Psoas muscle (tissue), 8 donors: ENCODE data around the gene DMD. TPM values are rescaled to one million over a fixed set of nuclear protein-coding genes. Genes with fewer than 3 reads are reported as not detected.

Source experiments
- ATAC-seq, 4 donors: fragments of 200-7000 bp; cut with Tn5 transposase; one replicate each; pipeline ENCODE4 v1.9.1; 2020; ENCODE audit warnings: moderate library complexity in 3 of 4, mild to moderate bottlenecking in 2 of 4
- DNase-seq, 2 donors: peaks; one replicate each; pipeline ENCODE4 v3.0.0-alpha.2; 2020
- H3K27ac ChIP-seq: fragments of 200-600 bp; one replicate; pipeline ENCODE4 v1.8.0; 2022
- H3K27me3 ChIP-seq, 3 donors: fragments of 200-600 bp in 1 of 3; one replicate each; pipeline versions ENCODE4 v1.6.1 to v1.8.0; 2013 to 2022; ENCODE audit warnings: low read length in 2 of 3, mild to moderate bottlenecking in 2 of 3, moderate library complexity in 1 of 3; ENCODE audit not compliant: insufficient read depth in 3 of 3
- H3K36me3 ChIP-seq, 2 donors: fragments of 200-600 bp in 1 of 2; one replicate each; pipeline versions ENCODE4 v1.6.1 to v1.8.0; 2013 to 2022; ENCODE audit warnings: low read depth in 1 of 2, mild to moderate bottlenecking in 1 of 2, moderate library complexity in 1 of 2; ENCODE audit not compliant: insufficient read depth in 1 of 2
- H3K4me1 ChIP-seq: fragments of 200-600 bp; one replicate; pipeline ENCODE4 v1.8.0; 2022
- H3K4me3 ChIP-seq: fragments of 200-600 bp; one replicate; pipeline ENCODE4 v1.8.0; 2022; ENCODE audit warnings: mild to moderate bottlenecking
- H3K9me3 ChIP-seq: fragments of 200-600 bp; one replicate; pipeline ENCODE4 v1.8.0; 2022
- WGBS, 3 donors: extraction: QIAGEN DNeasy Blood & Tissue Kit; methylation state at CpG; one replicate each; pipeline versions ENCODE4 v1.1.6 to v1.1.7; 2013; 5-methylcytosine and 5-hydroxymethylcytosine counted together
- intact Hi-C, 2 donors: fragments of 100-400 bp; cut with DNase I; formaldehyde crosslinking; loops; one replicate each; pipeline versions ENCODE4 v1.11.0 to v1.14.2; 2022
- polyA plus RNA-seq, 3 donors: library from polyadenylated mRNA; stranded (reverse); fragments of 200-250 nt; gene quantifications; one replicate each; pipeline ENCODE4 v1.2.3, GENCODE V29; 2013
- total RNA-seq, 4 donors: library from RNA; stranded (reverse); fragmentation: NEBNext Ultra II Directional in 2 of 4; extraction: Animal tissue kit (Norgen Biotek cat#: 25700) in 2 of 4; gene quantifications; one replicate each; pipeline versions ENCODE4 v1.2.1 to v1.2.4, GENCODE V29; 2021 to 2023
- TF ChIP-seq, protein P1 (sequence below): fragments of 200-600 bp; IDR thresholded peaks from one replicate; pipeline ENCODE4 v1.8.0; 2022; ENCODE audit warnings: antibody characterized with exemption
- donor health status: healthy with polysubstance abuse.
- donor health status: DM: no; HTN: no; CAD: no; lungs with moderate emphysema.
- donor health status: Bipolar disorder and iron deficiency.
- donor health status: healthy.
- donor health status: DM: yes; HTN: yes; CAD: no.
- donor health status: DM: no; HTN: no; CAD: no.
- donor health status: DM: no; HTN: no; CAD: no.
- donor health status: DM: yes; HTN: yes; CAD: no.

Gene DMD
- total and polyA plus RNA-seq, 7 donors: 6.8 to 170 (median 86.5) TPM

DNA sequence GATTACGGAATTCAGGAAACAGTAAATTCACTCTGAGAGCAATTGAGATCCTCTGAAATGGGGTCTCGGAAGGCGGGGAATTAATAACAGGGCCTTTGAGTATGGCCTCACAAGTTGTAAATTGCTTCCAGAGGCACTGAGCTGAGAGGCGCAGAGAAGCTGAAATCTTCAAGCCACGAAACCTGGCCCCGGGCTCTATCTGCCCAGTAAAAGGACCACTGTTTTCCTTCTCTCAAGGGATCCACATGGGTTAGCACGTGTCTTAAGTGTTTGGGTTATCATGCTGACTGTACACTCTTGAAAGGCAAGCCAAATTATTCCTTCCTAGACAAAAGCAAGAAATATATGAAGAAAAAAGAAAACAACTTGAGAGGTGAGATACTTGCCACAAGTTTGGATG is 1126.6 kb downstream of the DMD start:
- WGBS, 3 donors: 74 to 88% (median 75%) methylated on average over 7 of the region's 7 CpGs
- Histone ChIP-seq H3K27me3 (no peaks in the 10 kb centered on the region), H3K4me3 (no peak overlapping the region), H3K27ac (no peak overlapping the region), H3K36me3 (no peaks in the 10 kb centered on the region), H3K4me1 (no peaks in the 10 kb centered on the region), H3K9me3 (no peaks in the 10 kb centered on the region)
- DNase-seq (no peak), ATAC-seq (no peak)
- TF ChIP-seq, protein P1, sequence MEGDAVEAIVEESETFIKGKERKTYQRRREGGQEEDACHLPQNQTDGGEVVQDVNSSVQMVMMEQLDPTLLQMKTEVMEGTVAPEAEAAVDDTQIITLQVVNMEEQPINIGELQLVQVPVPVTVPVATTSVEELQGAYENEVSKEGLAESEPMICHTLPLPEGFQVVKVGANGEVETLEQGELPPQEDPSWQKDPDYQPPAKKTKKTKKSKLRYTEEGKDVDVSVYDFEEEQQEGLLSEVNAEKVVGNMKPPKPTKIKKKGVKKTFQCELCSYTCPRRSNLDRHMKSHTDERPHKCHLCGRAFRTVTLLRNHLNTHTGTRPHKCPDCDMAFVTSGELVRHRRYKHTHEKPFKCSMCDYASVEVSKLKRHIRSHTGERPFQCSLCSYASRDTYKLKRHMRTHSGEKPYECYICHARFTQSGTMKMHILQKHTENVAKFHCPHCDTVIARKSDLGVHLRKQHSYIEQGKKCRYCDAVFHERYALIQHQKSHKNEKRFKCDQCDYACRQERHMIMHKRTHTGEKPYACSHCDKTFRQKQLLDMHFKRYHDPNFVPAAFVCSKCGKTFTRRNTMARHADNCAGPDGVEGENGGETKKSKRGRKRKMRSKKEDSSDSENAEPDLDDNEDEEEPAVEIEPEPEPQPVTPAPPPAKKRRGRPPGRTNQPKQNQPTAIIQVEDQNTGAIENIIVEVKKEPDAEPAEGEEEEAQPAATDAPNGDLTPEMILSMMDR: no peak
- intact Hi-C loops: no loop called here

DNA sequence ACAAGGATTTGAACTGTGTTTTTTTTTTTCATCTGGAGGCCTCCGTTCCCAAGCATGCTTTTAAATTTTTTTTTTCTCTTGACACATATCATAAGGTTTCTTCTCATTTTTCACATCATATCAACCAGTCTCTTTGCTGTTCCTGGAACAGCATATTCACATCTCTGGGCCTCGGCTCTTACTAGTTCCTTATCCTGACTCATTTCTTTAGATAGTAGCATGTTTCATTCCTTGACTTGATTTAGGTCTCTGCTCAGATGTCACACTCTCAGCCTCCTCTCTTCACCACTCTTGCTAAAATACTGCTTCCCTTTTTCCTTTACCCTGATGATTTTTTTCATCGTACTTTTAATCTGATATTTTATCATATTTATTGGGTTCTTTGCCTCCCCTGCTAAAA is 1163.1 kb downstream of the DMD start:
- ATAC-seq (peak in 3 of 4 donors; percentile 49 to 58 (median 56)), DNase-seq (no peak)
- intact Hi-C loops: no loop called here
- Histone ChIP-seq H3K9me3 (no peaks in the 10 kb centered on the region), H3K27me3 (no peaks in the 10 kb centered on the region), H3K36me3 (no peaks in the 10 kb centered on the region), H3K4me3 (no peak overlapping the region), H3K27ac (no peak overlapping the region), H3K4me1 (no peaks in the 10 kb centered on the region)
- WGBS, 3 donors: 64 to 88% (median 70%) methylated on average over 3 of the region's 3 CpGs
- TF ChIP-seq, protein P1: no peak

DNA sequence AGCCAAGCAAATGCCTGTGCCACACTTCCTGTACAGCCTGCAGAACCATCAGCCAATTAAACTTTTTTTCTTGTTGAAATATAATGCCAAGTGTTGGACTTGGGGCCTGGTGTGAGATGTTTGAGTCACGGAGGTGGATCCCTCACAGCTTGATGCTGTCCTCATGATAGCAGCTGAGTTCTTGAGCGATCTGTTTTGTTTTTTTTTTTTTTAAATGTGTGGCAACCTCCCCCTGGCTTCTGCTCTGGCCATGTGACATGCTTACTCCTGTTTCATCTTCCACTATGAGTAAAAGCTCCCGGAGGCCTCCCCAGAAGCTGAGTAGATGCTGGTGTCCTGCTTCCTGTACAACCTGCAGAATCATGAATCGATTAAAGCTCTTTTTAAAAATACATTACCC is 1166.2 kb downstream of the DMD start:
- 43 to 59% (median 50%) methylated on average over 4 of the region's 4 CpGs for whole genome bisulfite sequencing, 3 donors
- H3K27me3 ChIP-seq: no peaks in the 10 kb centered on the region
- no peak overlapping the region for H3K27ac ChIP-seq
- DNase-seq (peak in 1 of 2 donors; percentile 35), ATAC-seq (peak; percentile 54 to 88 (median 86))
- H3K4me1 ChIP-seq: no peaks in the 10 kb centered on the region
- H3K9me3 ChIP-seq: no peaks in the 10 kb centered on the region
- intact Hi-C loops: no loop called here
- no peak overlapping the region for H3K4me3 ChIP-seq
- TF ChIP-seq, protein P1: no peak
- no peaks in the 10 kb centered on the region for H3K36me3 ChIP-seq

DNA sequence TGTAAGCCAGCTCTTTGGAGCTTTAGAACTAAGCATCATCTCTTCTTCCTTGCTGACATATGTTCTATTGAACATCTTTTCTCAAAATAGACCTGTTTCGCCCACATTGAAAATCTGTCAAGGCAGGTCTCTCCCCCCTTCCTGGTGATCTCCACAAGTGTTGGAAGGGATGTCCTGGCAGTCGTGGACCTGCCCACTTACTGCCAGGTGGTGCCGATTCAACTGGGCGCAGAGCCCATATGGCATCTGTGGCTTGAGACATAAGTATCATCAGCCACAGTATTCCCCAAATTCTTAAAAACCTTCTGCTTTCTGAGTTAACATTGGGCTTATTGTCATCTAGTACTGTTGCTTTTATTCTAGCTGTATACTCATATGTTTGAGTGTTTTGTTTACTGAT is 1170.2 kb downstream of the DMD start:
- no peak overlapping the region for H3K27ac ChIP-seq
- 51 to 96% (median 51%) methylated on average over 2 to 4 of the region's 4 CpGs for WGBS, 3 donors
- no peaks in the 10 kb centered on the region for H3K4me1 ChIP-seq
- no peaks in the 10 kb centered on the region for H3K27me3 ChIP-seq
- H3K36me3 ChIP-seq: no peaks in the 10 kb centered on the region
- H3K4me3 ChIP-seq: no peak overlapping the region
- no peaks in the 10 kb centered on the region for H3K9me3 ChIP-seq
- TF ChIP-seq, protein P1: no peak
- ATAC-seq (no peak), DNase-seq (no peak)
- intact Hi-C loops: no loop called here

DNA sequence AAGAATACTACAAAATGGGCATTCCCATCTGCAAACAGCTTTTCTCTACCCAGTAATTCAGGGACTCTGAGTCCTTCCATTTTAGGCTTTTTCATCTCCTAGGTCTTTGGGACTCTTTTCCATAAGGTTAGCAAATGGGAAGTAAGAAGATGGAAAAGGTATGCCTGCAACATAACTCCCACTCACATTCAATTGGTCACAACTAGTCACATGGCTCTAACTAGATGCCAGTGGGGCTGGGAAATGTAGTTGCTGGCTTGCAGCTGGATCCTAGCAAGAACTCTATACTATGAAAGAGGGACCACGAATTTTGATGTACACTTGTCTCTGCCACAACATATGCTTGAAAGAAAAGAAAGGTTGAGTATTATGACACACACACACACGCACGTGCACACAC is 1184.6 kb downstream of the DMD start:
- TF ChIP-seq, protein P1: no peak
- H3K9me3 ChIP-seq: no peaks in the 10 kb centered on the region

More for the DNA sequence above, 1184.6 kb downstream of the DMD start:
- no peaks in the 10 kb centered on the region for H3K27me3 ChIP-seq
- intact Hi-C loops: no loop called here
- WGBS, 3 donors: 63 to 84% (median 75%) methylated on average over 3 of the region's 3 CpGs
- H3K36me3 ChIP-seq: no peaks in the 10 kb centered on the region
- no peak overlapping the region for H3K4me3 ChIP-seq
- no peak overlapping the region for H3K27ac ChIP-seq
- no peak for ATAC-seq
- no peak for DNase-seq
- H3K4me1 ChIP-seq: no peaks in the 10 kb centered on the region
